Right ventricle myocardium inferior (tissue), 1 donor: Measurements from ENCODE around the gene CLEC16A. TPM values are rescaled to one million over a fixed set of nuclear protein-coding genes. Genes with fewer than 3 reads are reported as not detected.

ENCODE experiments used
- ATAC-seq: fragments of 200-7000 bp; cut with Tn5 transposase; one replicate; pipeline ENCODE4 v1.9.1; 2020; ENCODE audit warnings: mild to moderate bottlenecking, moderate library complexity
- DNase-seq: peaks from one replicate; pipeline ENCODE4 v3.0.0; 2021; ENCODE audit errors: missing footprints
- intact Hi-C: fragments of 100-400 bp; cut with DNase I; formaldehyde crosslinking; loops from one replicate; pipeline ENCODE4 v1.11.0; 2022
- total RNA-seq: library from RNA; stranded (reverse); fragmentation: NEBNext Ultra II Directional; extraction: Animal tissue kit (Norgen Biotek cat#: 25700); gene quantifications from one replicate; pipeline ENCODE4 v1.2.1, GENCODE V29; 2021
- donor health status: DM: no; HTN: yes; CAD: no; lungs with severe emphysema.

CLEC16A gene
- total RNA-seq, 1 donor from 2014 or later, result 23.0 TPM

DNA sequence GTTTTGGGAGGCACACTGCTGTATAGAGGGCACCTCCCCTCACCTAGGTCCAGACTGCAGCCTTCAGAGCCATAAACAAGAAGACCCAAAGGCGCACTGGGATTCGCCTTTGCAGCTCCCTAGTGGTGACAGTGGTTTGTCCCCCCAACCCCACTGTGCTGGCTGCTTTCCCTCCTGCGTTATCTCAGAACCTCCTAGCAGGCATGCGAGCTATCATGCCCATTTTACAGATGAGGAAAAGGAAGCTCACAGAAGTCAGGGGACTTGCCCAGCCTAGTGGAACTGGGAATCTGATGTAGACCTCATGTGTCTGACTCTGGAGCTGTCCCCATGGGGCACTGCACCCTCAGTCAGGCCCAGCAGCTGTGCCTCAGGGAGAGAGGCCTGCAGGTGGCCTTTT, 115.2 kb downstream of the CLEC16A start:
- intact Hi-C loops, result no loop called here
- DNase-seq (no peak), ATAC-seq (no peak)

DNA sequence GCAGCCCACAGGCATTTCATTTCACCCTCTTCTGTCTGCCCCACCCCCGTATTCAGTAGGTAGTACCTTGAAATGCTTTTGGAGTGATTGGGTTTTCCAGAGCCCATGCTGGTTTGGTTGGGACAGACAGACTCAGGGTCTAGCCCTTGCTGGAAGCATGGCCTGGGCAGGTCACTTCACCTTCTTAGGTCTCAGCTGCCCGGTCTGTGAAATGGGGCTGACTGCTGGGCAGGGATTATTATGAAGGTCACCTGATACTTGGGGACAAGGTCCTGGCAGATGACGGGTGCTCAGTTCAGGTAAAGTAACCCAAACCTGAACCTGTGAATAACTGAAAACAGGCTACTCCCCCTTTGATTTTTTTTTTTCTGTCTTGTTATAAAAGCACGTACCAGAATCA, 116.0 kb downstream of the CLEC16A start:
- intact Hi-C loops, result no loop called here
- DNase-seq (no peak), ATAC-seq (no peak)

DNA sequence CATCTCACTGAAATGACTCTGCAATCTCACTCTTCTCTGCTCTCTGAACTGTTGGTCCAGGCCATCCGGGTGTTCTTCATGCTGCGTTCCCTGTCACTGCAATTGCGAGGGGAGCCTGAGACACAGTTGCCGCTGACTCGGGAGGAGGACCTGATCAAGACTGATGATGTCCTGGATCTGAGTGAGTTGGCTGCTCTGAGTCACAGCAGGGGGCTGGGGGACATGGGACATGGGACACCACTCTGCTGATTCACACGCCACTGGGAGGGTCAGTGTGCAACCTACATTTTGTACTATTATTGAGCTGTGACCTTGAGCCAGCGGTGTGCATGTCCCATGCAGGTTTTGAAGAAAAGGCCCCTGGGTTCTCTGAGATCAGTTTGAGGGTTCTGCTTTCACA, 116.5 kb downstream of the CLEC16A start:
- ATAC-seq, result no peak
- DNase-seq, result no peak
- intact Hi-C loops, result no loop called here

DNA sequence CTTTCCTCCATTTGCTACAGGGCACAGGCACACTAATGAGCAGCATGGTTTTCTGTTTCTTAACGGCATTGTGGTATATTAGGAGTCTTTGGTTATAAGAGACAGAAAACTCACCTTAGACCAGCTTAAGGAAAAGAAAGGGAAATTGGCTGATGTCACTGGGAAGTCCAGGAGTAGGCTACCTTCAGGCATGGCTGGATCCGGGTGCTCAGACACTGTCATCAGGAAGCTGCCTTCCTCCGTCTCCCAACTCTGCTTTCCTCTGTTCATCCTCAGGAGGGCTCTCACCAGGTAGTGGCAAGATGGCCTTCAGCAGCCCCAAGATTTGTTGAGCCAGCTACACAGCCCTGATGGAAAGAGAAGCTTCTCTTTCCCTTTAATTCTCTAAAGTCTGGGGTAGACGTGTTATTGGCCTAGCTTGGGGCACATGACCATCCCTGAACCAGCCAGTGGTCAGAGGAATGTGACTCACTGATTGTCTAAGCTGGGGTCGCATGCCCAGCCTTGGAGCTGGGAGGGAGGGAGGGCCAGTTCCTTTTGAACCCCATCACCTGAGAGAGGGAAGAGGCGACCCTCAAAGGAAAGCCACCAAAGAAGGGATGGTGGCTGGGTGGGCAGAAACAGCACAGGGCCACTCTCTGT, 117.4 kb downstream of the CLEC16A start:
- intact Hi-C loops, result no loop called here
- DNase-seq (no peak), ATAC-seq (no peak)

DNA sequence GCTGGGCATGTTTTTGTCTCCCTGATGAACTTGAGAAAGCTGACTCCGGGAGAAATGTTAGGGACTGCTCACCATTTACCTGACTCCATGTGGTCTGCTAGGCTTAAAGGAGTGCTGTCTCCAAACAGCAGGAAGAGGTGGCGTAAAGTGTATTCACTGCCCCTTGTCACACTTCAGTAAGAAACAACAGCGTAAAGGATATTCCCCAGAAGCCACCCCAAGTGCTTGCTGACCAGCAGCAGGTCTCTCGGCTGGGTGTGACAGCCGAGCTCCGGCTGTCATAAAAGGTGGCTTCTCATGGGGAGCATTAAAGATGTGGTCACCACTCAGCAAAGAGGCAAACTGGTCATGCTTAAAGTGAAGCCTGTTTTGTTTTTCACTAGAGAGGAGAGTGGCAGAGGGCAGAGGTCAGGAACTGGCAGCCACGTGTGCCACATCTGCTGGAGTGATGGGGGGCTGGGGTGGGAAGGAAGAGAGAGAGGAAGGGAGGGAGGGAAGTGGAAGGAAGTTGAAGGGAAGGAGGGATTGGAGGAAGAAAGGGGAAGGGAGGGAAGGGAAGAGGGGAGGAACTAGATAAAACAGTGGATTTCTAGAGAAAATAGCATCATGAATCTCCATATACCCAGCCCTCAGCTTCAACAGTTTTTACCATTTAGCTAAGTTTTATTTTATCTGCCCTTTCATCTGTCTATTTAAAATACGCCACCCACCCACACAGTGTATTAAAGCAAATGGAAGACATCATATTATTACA, 119.3 kb downstream of the CLEC16A start:
- DNase-seq (no peak), ATAC-seq (no peak)
- intact Hi-C loops, result no loop called here

DNA sequence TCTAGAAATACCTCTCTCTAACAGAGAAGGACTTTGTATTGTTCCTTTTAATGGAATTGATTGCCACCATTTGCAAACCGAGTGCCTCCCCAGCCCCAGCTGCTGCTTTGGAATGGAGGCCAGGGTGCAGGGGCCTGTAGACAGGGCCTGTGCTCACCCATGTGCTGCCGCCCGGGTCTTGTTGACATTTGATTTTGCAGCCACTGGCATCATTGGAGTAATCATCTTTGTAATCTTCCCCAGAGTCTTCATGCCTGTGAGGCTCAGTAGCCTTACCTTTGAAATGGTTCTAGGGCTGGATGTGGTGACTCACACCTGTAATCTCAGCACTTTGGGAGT, 119.8 kb downstream of the CLEC16A start:
- no peak for DNase-seq
- intact Hi-C loops, result no loop called here
- ATAC-seq, result no peak

DNA sequence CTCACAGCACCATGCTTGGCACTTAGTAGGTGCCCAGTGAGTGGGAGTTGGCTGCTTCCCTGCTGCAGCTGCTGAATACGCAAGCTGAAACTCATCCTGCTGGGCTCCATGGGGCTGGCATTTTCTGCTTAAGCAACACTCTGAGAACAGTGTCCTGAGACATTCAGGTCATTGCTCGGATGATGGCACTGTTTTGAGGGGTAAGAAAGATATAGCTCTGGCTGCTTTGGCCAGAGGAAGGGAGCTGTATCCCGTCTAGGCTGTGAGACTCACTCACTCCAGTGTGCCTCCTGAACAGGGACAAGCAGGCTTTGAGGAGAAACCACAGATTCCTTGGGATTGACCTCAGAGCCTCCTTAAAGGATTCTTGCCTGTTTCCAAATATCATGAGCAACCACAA, 120.5 kb downstream of the CLEC16A start:
- ATAC-seq (no peak), DNase-seq (no peak)
- intact Hi-C loops, result no loop called here

DNA sequence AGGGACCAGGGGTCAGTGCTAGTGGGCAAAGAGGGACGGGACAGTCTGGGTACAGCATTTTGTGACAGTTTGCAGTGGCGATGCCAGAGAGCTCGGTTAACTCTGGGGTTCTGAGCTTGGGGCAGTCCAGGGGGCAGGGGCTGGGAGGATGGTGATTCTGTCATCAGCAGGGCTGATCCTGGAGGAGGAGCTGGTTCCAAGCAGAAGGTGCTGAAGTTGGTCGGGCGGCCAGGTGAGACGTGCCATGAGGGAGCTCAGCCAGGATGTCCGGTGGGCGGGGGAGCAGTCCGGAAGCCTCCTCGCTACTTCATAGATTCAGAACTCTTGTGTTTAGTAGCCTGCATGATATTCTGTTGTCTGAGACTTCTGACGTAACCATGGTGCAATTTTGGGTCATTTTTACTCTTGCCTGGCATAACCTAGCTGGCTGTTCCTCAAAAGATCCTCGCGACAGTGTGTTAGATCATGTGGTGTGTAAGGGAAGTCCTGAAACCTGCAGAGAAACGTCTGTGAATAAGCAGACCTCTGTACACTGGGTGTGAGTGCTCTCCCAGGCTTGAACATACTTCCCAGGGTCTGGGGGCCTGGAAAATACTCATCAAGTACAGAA, 122.0 kb downstream of the CLEC16A start:
- ATAC-seq, result no peak
- no peak for DNase-seq
- intact Hi-C loops, result no loop called here

DNA sequence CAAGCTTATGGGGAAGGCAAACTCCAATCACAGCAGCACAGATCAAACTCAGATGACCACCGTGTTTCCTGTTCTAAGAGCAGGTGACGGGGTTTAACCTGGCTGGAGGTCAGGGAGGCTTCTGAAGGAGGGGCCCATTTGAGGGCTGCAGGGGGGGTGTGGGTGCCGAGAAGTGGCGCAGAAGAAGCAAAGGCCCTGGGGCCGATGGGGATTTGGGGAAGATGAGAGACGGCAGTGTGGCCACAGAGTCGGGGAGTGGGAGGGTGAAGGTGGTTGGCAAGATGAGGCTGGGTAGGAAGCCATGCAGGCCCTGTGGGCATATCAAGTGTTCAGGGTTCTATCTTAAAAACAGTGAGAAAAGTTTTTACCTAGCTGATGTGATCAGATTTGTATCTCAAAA, 122.9 kb downstream of the CLEC16A start:
- intact Hi-C loops, result no loop called here
- DNase-seq (no peak), ATAC-seq (no peak)

DNA sequence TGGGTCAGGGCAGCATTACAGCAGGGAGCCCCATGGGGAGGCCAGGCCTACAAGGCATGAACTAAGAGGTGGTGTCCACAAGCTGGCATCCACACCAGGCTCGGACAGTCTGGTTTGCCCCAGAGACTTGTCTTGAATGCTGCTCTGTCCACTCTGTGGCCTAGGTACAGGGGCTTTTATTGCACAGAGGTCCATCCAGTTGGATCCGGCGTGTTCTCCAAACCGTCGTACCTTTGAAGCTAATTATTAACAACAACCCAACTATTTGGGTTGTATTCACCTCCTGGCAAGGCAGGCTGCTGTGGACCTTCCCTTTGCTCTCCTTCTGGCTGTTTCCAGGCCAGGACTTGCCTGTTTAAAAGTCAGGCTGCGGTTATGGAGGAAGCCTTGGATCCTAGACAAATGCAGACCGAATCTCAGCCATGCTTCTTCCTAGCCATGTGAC, 123.4 kb downstream of the CLEC16A start:
- no peak for ATAC-seq
- intact Hi-C loops, result no loop called here

DNA sequence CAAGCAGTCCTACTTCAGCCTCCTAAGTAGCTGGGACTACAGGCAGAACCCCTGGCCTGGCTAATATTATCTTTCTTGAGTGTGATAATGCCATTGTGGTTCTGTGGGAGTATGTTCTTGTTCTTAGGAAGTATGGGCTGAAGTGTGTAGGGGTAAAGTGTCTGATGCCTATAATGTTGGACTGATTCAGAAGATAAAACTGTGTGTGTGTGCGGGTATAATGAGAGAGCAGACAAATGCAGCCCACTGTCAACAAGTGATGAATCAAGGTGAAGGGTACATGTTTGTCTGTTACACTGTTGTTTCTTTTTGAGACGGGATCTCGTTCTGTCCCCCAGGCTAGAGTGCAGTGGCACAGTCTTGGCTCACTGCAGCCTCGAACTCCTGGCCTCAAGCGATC, 127.5 kb downstream of the CLEC16A start:
- DNase-seq (no peak), ATAC-seq (no peak)
- intact Hi-C loops, result no loop called here

More for the DNA sequence above, 123.4 kb downstream of the CLEC16A start:
- no peak for DNase-seq

DNA sequence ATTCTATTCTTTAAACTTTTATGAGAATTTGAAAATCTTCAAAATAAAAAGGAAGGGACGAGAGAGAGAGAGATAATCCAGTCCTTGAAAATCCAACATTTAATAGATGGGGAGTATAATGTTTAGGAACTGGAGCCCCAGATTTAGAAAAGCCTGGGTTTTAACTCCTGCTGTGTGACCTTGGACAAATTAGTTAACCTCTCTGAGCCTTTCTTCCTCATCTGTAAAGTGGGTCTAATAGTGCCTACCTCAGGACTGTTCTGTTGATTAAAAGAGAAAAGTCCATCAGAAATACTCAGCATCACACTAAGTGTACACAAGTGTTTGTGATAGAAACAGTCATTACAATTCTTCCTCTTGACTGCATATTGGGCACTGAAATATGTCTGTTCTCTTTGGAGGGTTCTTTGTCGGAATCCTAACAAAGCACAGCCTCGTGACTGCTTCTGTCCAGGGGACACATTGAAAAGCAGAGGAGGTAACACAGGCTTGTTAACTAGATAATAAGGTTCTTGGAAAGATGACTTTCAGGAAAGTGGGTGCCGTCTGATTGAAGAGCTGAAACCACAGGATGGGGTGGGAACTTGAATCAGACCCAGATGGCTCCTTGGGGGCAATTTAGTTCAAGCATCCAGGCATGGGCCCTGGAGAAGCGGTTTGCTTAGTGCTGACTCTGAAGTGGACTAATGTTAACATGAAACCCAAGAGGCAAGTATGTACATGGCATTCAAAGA, 128.2 kb downstream of the CLEC16A start:
- intact Hi-C loops, result no loop called here
- ATAC-seq (no peak), DNase-seq (no peak)

DNA sequence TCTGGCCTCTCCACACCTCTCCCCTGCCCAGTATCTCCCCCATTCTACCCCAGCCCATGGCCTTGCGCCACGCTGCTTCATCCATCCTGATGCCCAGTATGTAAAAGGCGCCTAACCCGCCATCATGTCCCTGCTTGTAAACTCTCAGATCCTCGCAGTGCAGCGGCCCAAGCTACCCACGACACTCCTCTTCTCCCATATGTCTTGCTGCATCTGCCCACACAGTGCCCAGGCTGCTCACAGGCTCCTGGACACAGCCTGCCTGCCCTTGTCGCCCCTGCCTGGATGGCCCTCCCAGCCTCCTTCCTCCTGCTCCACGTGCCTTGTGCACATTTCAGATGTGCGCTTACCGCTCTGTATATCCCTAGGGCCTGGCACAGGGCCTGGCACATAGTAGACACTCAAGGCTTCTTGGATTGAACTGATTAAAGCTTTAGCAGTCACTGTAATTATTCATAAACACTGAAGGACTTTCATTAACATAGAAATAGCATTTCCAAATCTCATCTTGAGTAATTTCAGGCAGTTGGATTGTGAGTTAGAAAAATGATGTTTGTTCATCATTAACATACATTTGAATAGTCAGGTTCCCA, 129.1 kb downstream of the CLEC16A start:
- DNase-seq (no peak), ATAC-seq (no peak)
- intact Hi-C loops, result no loop called here

DNA sequence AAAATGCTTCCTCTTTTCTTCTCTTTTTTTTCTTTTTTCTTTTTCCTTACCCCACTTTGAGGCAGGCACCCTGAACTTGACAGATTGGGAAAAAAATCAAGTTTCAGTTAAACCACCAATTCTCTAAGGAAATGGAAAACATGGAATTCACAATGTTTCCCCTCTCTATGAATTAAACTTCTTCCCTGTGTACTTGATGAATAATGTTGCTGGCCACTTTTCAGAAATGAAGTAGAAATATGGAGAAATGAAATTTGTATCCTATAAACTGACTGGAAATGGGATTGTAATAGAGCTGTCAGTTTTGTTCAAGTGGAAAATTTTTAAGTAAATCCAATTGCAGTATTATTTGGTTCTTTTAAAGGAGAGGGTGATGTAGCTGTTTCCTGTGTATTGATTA, 129.8 kb downstream of the CLEC16A start:
- ATAC-seq (no peak), DNase-seq (no peak)
- intact Hi-C loops, result no loop called here

DNA sequence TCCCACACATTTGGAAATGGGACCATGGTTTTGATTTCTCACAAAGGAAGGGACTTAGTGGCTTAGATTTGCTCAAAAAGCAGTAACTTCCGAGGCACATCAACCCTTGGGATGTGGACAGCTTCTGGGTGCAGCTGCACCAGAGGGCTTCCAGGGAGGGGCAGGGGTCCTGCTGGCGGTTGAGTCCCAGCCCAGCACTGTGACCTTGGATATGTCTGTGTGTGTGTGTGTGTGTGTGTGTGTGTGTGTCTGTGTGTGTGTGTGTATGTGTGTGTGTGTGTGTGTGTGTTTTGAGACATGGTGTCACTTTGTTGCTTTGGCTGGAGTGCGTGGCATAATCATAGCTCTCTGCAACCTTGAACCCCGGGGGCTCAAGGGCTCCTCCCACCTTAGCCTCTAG, 130.8 kb downstream of the CLEC16A start:
- intact Hi-C loops, result no loop called here
- DNase-seq (no peak), ATAC-seq (no peak)

DNA sequence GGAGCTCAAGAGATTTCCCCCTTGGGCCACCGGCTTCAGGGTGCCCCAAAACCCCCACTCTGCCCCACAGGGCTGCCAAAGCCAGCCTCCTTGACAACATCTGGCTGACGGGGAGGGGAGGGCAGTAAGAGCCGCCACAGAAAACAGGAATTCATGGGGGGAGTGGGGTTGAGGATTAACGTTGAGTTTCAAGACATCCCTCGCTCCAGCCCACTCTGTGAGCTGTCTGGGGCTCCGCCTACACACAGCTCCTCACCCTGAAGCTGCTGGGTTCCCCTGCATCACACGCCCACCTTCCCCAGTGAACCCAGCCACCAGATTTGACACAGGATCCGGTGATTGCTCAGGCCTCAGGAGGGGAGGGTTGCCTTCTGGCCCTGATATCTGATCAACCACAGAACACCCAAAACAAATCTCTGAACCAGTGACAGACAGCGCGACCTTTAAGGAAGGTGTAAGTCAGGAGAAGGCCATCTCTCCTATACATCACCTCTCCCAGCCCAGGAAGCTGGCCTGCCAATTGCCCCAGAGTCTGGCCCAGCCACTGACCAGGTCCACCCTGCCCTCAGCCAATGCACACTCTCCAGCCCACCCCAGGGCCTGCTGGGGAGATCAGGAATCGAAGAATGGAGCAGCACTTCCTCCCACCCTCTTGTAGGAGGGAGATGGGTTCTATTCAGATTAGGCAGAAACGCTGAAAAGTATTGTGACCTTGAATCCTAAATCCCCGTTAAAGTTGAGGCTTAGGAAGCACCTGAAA, 132.1 kb downstream of the CLEC16A start:
- no peak for DNase-seq
- ATAC-seq, result no peak
- intact Hi-C loops, result no loop called here

DNA sequence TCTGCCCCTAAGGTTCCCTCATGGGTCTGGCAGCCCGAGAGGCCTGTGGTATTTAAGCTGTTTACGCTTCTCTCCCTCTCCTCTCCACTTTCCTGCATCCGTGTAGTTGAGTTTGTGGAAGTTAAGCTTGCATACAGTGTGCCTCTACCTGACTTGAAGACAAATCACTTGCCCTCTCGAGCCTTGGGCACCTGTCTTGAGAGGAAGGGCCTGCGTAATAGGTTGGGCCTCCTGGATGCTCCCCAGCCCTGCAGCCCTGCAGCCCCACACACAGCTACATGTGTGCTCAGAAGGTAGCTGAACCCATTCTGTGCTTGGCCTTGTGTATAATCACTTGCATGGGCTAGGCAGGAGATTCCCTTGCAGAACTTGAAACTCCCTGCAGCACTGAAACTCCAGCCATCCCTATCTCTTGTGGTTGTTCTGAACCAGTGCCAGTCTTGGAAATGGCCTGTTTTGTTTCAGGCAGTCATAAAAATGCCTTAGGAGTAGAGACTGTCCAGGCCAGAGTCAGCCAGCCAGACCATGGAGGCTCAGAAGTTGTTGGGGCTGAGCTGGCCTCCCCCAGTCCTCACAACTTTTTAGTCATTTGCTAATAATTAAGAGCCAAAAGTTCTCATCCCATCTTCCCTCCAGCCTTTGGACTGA, 134.6 kb downstream of the CLEC16A start:
- ATAC-seq (peak; percentile 55), DNase-seq (no peak)
- intact Hi-C loops, result no loop called here

DNA sequence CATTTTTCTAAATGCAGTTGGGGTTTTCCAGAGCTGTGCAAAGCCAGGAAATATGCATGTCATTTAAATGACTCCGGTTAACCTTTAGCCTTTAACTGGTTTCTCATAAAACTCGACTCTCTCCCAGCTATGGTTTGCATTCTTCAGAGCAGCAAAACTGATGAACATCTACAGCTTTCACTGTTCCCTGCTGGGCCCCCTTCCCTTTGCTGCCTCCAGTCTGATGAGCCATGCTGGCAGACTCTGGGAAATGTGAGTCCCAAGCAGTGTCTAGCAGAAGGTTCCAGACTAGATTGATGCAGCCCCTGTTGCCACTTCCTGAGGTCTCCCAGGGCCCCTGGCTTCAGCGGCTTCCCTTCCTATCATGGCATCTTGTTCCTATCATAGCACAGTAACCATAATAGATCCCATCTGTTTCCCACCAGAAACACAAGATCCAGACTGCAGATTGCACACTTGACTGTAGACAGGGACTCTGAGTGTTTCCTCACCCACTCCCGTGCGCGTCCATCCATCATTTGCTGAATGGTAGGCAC, 135.4 kb downstream of the CLEC16A start:
- intact Hi-C loops, result no loop called here
- DNase-seq (no peak), ATAC-seq (no peak)
